Esophagus squamous epithelium (tissue), 4 donors: ENCODE measurements around the gene LGSN.

Experiments
- POLR2A ChIP-seq, 4 donors: fragments of 450-650 bp; IDR thresholded peaks; one replicate each; pipeline ENCODE4 v1.6.1; 2017; ENCODE audit warnings: antibody characterized with exemption in 4 of 4, mild to moderate bottlenecking in 4 of 4, moderate library complexity in 3 of 4
- TF ChIP-seq, protein P1 (sequence below), 6 experiments: fragments of 450-650 bp in 4 of 6; fragments of 200-600 bp in 2 of 6; sonication (generic) in 2 of 6; IDR thresholded peaks; one replicate each; pipeline ENCODE4 v1.5.1; 2016 to 2019; ENCODE audit warnings: antibody characterized with exemption in 6 of 6, mild to moderate bottlenecking in 4 of 6, moderate library complexity in 4 of 6

DNA sequence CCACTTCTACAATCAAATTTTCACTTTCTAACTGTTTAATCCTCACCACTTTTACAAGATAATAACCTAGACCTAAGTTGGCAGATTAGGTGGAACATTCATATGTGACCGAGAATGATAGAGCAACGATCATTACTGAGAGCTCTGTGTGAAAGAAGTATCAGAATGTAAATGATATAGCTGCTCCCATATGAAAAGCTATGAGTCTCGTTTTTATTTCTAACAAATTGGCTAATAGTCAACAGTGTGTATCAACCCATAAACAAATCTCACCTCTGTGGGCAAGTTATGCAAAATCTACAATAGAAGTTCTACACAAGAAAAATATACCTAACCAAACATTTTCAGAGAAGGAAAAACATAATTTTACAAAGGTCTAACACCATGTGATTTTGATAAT lies 3.7 kb downstream of the LGSN start:
- TF ChIP-seq, protein P1, sequence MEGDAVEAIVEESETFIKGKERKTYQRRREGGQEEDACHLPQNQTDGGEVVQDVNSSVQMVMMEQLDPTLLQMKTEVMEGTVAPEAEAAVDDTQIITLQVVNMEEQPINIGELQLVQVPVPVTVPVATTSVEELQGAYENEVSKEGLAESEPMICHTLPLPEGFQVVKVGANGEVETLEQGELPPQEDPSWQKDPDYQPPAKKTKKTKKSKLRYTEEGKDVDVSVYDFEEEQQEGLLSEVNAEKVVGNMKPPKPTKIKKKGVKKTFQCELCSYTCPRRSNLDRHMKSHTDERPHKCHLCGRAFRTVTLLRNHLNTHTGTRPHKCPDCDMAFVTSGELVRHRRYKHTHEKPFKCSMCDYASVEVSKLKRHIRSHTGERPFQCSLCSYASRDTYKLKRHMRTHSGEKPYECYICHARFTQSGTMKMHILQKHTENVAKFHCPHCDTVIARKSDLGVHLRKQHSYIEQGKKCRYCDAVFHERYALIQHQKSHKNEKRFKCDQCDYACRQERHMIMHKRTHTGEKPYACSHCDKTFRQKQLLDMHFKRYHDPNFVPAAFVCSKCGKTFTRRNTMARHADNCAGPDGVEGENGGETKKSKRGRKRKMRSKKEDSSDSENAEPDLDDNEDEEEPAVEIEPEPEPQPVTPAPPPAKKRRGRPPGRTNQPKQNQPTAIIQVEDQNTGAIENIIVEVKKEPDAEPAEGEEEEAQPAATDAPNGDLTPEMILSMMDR (IDR thresholded peaks at IDR 0.05) = no peak
- TF ChIP-seq POLR2A (IDR thresholded peaks at IDR 0.05) = no peak
